Activated T-cell treated with anti-CD3 and anti-CD28 coated beads, Interleukin-2, amount 50 U/mL, for 24 hours (primary cell): ENCODE results near the gene RAD51B.

ENCODE experiments used
- DNase-seq: peaks from one replicate; pipeline ENCODE4 v3.0.0-alpha.2; 2020
- H3K27ac Mint-ChIP-seq: 2 replicates; pipeline ENCODE4 v1.8.0; 2020; ENCODE audit warnings: mild to moderate bottlenecking, mixed read lengths
- H3K27me3 Mint-ChIP-seq: 2 replicates; pipeline ENCODE4 v1.8.0; 2020; ENCODE audit warnings: mixed read lengths
- H3K36me3 Mint-ChIP-seq: 2 replicates; pipeline ENCODE4 v1.8.0; 2020; ENCODE audit warnings: low read depth, mixed read lengths
- H3K4me1 Mint-ChIP-seq: 2 replicates; pipeline ENCODE4 v1.8.0; 2020; ENCODE audit warnings: low read depth, mixed read lengths
- H3K4me3 Mint-ChIP-seq: 2 replicates; pipeline ENCODE4 v1.8.0; 2020; ENCODE audit warnings: mild to moderate bottlenecking, moderate library complexity, mixed read lengths
- H3K9me3 Mint-ChIP-seq: 2 replicates; pipeline ENCODE4 v1.8.0; 2020; ENCODE audit warnings: mixed read lengths

The RAD51B gene

DNA sequence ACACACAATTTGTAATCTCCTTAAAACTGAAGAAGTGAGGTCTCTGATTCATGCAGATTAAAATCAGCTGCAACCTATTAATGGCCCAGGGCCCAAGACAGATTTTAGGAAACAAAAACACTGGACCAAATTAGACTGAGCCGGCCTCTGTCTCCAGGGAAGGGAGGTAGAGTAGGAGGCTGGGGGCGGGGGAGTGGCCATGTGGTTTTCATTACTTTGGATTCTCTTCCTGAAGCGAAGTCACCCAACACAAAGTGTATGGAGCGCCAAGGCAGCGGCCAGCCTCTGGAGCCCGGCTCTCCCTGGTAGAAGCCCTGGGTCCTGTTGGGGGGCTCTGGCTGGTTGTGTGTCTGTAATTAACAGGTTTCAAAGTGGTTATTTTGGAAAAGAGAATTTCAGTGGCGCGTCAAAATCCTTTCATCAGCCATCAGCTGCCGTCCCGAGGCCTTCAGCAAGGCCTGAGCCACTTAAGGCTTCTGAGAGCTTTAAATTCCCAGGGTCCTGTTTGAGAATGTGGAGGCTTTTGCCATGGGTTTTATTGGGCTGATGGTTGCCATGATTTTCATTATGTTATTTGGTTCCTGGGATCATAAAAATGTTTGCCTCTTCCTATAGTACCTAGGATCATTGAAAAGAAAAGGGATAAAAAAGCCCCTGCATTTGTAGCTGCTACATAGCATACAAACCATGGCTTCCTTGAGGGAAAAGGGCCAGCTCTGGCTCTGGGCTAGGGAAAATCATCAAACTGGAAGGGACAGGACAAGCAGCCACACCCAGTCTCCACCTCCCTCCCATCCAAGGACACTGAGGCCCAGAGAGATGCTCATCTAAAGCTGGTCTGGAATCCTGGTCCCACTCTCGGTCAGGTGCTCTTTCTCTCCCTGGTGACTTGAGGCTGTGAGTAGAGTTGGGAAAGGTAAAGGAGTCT is 690.9 kb downstream of the RAD51B start:
- Mint-ChIP-seq H3K27ac (no peak overlapping the region), H3K4me1 (peaks cover 51% of the 10 kb centered on the region), H3K9me3 (no peaks in the 10 kb centered on the region), H3K4me3 (no peak overlapping the region), H3K36me3 (no peaks in the 10 kb centered on the region), H3K27me3 (no peaks in the 10 kb centered on the region)
- no peak for DNase-seq

DNA sequence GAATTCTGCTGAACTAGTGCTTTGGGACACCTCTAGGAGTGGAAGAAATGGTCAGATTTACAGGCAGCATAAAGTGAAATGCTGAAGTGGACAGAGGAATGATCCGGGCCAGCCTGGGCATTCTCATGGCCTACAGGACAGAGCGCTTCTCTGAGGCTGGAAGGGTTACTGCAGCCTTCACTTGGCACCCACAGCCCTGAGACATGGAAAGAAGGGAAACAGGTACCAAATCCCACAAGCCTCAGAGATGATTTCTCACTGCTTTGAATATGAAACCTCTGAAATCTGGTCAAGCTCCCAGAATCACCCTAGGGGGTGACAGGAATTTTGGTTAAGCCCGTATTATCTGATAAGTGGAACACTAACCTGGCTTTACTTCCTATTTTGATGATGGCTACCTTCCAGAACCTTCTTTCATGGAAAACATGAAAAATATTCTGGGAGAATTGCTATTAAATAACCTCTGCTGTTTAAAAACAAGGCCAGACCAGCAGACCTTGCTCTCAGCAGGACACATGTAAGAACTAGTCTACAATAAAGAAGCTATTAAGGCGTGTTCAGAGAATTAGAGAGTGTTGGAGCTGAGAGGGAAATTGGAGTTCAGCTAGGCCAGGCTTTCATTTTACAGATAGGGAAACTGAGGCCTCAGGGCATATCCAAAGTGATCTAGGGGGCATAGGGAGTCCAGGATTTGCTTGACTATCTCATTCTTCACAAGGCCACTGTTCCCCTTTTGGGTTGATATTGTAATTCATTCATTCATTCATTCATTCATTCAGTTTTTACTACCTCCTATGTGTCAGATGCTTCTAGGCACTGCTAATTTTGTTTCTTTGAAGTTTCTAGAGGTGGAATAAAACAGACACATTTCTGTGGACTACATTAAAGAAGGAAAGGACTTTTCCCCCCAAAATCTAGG is 691.8 kb downstream of the RAD51B start:
- no peaks in the 10 kb centered on the region for H3K27me3 Mint-ChIP-seq
- no peaks in the 10 kb centered on the region for H3K9me3 Mint-ChIP-seq
- H3K4me3 Mint-ChIP-seq, result no peak overlapping the region
- H3K4me1 Mint-ChIP-seq, result peaks cover 43% of the 10 kb centered on the region
- DNase-seq, result no peak
- H3K27ac Mint-ChIP-seq, result no peak overlapping the region
- H3K36me3 Mint-ChIP-seq, result no peaks in the 10 kb centered on the region

DNA sequence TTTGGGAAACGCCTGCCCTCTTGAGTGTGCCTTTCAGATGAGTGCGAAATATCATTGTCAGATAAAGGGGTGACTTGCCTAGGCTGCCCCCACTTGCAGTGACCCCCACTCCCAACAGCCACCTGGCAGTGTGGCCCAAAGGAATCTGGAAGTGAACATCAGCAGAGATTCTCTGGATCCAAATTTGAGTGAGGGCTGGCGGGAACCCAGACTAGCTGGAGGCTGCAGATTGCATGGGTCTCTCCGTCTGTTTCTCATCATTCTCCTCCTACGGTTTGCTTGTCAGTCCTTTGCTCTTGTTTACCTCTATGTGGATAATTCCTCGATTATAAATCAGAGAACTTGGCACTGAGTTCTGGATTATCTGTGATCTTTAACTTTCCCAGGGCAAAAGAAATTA is 692.5 kb downstream of the RAD51B start:
- no peak for DNase-seq
- no peak overlapping the region for H3K27ac Mint-ChIP-seq
- H3K4me3 Mint-ChIP-seq, result no peak overlapping the region
- peaks cover 36% of the 10 kb centered on the region for H3K4me1 Mint-ChIP-seq
- no peaks in the 10 kb centered on the region for H3K27me3 Mint-ChIP-seq
- no peaks in the 10 kb centered on the region for H3K9me3 Mint-ChIP-seq
- no peaks in the 10 kb centered on the region for H3K36me3 Mint-ChIP-seq

DNA sequence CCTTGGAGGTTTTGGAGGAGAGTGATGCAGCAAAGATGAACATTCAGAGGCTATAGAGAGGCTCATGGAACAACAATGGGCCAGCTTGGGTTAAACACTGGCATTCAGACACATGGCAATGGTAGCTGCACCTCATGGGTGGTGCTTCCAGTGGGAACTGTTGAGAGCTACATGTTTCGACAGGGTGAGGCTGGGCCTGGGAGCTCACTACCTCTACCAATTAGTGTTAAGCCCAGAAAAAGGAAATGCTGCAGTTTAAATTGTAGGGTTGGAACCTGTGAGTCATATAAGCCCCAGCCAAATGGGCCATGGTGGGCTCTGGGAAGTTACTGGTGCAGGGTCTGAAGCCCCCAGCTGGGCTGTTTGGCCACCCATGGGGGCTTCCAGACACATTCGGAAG is 693.6 kb downstream of the RAD51B start:
- Mint-ChIP-seq H3K4me3 (no peak overlapping the region), H3K36me3 (no peaks in the 10 kb centered on the region), H3K27ac (no peak overlapping the region), H3K27me3 (no peaks in the 10 kb centered on the region), H3K4me1 (peaks cover 32% of the 10 kb centered on the region), H3K9me3 (no peaks in the 10 kb centered on the region)
- no peak for DNase-seq

DNA sequence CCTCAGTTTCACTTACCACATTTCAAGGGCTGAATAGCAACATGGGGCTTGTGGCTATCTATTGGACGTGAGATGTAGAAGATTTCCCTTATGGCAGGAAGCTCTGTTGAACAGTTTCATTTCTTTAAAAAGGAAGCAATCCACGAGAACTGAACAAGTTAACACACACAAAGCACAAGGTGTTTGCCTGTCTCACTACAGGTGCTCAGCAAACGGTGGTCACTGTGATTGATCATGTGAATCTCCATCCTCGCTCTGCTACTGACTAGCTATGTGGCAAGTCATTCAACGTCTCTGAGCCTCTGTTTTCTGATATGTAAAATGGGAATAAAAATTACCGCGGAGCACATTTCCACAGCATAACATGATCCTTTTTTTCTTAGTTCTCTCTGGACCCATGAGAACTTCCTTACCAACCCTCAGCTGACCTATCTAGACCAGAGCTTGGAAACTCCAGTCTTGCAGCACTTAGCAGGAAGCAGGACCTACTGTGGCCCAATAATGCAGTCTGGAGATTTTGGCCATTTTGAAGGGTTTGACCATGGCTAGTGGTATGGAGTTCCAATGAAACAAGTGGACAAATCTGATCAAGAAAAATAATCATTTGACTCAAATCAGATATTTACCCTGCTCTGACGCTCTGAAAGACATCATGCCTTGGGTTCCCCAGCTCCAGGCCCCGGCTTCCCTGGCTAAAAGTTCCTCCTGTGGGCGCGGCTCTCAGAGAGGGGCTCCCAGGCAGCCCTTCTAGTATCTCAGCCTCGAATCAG is 694.4 kb downstream of the RAD51B start:
- Mint-ChIP-seq H3K27me3 (no peaks in the 10 kb centered on the region), H3K9me3 (no peaks in the 10 kb centered on the region), H3K4me1 (peaks cover 27% of the 10 kb centered on the region), H3K27ac (no peak overlapping the region), H3K36me3 (no peaks in the 10 kb centered on the region), H3K4me3 (no peak overlapping the region)
- DNase-seq, result no peak

DNA sequence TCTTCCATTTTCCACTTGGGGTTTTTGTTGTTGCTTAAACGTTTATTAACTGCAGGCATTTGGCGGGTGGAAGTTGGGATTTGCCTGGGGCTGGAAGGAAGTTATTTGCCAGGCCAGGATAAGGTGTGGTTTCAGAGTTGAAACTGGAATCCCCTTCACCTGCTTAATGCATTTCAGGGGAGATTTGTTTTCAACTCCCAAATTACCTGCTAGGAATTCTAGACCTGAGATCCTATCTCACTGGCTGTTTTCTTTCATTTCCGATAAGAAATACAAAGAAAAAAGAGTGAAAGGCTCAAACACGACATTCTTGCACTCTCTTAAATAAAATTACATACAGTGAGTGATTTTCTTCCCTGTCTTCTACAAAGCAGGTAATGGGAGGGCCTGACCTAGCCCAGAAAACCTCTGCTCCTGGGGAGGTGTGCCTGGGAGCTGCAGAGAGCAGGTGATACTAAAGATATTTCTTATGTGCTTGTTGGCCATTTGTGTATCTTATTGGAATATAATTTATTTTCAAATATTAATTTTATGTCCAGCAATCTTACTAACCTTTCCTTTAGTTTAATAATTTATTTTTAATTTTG is 695.1 kb downstream of the RAD51B start:
- Mint-ChIP-seq H3K4me1 (peaks cover 30% of the 10 kb centered on the region), H3K36me3 (no peaks in the 10 kb centered on the region), H3K27ac (no peak overlapping the region), H3K4me3 (no peak overlapping the region), H3K27me3 (no peaks in the 10 kb centered on the region), H3K9me3 (no peaks in the 10 kb centered on the region)
- no peak for DNase-seq

DNA sequence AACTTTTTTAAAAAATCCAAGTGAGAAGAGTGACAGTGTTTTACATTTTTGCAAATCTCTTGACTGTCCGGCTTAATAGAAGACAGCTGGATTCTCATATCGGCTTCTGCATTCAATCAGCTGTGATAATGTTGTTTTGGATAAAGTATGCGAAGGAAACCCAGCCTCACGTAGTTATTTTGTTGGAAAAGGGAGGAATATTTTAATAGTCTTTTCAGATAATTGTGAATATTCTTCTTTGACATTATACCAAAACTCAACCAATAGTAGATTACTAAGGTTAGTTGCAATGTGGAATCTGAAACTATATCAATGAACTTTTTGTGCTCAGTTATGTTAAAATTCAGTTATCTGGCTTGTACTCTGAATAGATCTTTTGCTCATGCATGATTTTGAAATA is 696.8 kb downstream of the RAD51B start:
- Mint-ChIP-seq H3K36me3 (no peaks in the 10 kb centered on the region), H3K9me3 (no peaks in the 10 kb centered on the region), H3K4me3 (no peak overlapping the region), H3K27ac (no peak overlapping the region), H3K27me3 (no peaks in the 10 kb centered on the region), H3K4me1 (peaks cover 34% of the 10 kb centered on the region)
- DNase-seq, result no peak

DNA sequence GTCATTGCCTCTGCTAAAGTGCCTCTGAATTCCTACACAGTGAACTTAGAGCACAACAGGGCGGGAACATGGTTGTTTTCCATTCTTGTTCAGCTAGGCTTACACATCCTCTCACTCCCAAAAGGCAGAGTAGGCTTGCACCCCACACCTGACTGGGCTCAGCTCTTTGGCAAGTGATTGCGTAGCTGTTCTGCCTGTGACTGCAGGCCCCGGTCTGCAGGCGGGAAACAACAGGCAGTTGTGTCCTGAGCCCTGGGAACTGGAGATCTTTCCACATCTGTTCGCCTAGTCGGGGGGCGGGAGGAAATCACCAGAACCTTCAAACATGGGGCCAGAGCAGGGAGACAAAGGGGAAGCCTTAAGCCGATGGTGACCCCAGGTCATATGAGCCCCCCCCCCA is 698.6 kb downstream of the RAD51B start:
- Mint-ChIP-seq H3K4me3 (no peak overlapping the region), H3K4me1 (peaks cover 24% of the 10 kb centered on the region)

DNA sequence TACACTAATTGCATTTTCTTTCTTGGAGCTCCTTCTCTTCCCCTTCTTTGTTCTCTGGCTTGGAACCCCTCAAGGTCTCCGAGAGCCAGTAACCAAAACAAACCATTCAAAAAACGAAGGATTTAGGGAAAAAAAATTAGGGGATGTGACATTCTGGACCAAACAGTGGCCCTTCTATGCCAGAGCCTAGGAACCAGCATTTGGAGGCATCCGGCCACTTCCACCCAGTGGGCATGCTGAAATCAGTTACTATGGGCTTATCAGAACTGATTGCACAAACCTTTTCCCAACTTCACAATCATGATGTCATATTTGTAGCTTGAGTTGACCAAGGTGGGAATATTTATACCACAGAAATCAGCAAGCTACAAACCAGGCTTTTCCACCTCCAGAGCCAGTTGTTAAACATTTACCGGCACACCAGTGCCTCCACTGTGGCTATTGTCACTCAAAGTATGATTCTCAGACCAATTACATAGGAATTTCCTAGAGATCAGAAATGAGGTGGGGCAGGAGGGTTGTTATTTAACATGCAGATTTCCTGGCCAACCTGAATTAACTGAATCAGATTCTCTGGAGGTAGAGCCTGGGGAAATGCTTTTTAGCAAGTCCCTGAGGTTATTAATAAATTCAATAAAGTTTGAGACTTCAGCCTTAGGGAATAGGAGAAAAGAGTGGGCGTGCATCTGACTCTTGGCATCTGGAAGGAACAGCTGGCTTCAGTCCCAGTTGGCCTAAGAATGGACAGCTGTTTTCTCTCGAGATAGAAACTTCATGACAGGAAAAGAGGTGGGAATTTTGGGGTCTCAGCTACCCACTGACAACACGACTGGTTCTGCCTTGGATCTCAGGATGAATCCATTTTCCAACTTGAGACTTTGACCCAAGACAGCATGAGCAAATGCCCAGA is 699.4 kb downstream of the RAD51B start:
- no peak overlapping the region for H3K27ac Mint-ChIP-seq
- H3K36me3 Mint-ChIP-seq, result no peaks in the 10 kb centered on the region
- H3K27me3 Mint-ChIP-seq, result no peaks in the 10 kb centered on the region
- H3K4me3 Mint-ChIP-seq, result no peak overlapping the region
- H3K9me3 Mint-ChIP-seq, result no peaks in the 10 kb centered on the region
- H3K4me1 Mint-ChIP-seq, result peaks cover 19% of the 10 kb centered on the region
- DNase-seq, result no peak

More for the DNA sequence above, 698.6 kb downstream of the RAD51B start:
- Mint-ChIP-seq H3K36me3 (no peaks in the 10 kb centered on the region), H3K27me3 (no peaks in the 10 kb centered on the region), H3K27ac (no peak overlapping the region), H3K9me3 (no peaks in the 10 kb centered on the region)
- DNase-seq, result no peak

DNA sequence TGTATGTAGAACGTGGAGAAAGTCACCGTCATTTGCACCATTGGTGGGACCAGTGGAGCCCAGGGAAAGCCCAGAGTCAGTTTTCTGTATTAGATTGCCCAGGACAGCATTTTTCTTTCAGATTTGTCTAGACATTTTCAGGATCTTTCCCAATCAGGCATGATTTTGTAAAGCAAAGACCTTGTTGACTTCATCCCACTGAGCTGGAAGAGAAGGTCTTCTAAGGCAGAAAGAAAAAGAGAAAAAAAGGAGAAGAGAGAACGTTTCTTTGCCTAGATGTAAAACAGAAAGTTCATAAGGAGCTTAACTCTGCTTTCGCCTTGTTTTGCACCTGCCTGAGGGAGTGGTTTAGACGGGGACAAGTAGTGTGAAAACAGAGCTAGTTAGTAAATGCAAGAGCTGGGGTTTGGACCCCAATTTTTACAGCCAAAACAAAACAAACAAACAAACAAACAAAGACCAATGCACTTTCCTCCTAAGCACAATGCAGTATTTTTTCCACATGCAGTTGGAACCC is 700.1 kb downstream of the RAD51B start:
- H3K27me3 Mint-ChIP-seq, result no peaks in the 10 kb centered on the region
- DNase-seq, result no peak

DNA sequence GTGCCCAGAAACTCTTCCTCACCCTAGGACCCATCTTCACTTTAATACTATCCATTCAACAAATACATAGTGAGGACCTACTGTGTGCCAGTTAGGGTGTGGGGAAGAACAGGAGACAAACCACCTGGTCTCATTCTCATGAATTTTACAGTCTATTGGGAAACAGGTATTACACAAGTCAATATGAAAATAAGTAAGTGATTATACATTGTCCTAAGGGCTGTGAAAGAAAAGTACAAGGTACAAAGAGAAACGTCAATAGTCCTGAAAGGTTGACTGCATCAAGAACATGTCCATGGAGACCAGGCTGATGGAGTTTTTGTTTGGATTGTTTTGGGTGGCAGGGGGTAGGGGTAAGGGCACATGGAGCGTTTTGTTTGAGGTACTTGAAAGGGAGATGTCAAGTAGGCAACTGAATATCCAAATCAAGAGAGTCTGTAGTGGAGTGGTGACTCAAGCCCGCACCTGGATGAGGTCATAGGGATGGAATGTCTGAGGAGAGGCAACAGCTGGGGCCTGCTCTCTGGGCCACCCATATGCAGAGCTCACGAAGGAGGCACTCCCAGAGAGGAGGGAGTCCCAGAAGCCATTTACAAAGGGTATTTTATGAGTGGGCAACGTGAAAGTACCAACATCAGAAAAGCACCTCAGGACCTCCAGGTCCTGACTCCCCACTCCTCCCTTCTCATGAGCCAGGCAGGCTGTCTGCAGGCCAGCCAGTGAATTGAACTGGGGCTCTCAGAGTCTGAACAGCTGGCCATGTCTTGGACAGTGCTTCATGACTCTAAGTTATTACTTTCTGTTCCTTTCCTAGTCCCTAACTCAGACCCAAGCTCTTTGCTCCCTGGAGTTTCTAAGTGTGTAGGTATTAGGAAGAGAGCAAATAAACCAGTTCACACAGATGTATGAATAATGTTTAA is 701.3 kb downstream of the RAD51B start:
- H3K4me1 Mint-ChIP-seq, result peaks cover 18% of the 10 kb centered on the region
- H3K36me3 Mint-ChIP-seq, result no peaks in the 10 kb centered on the region
- no peaks in the 10 kb centered on the region for H3K27me3 Mint-ChIP-seq
- H3K4me3 Mint-ChIP-seq, result no peak overlapping the region
- no peak overlapping the region for H3K27ac Mint-ChIP-seq
- H3K9me3 Mint-ChIP-seq, result no peaks in the 10 kb centered on the region
- no peak for DNase-seq

More for the DNA sequence above, 700.1 kb downstream of the RAD51B start:
- H3K36me3 Mint-ChIP-seq, result no peaks in the 10 kb centered on the region
- H3K4me1 Mint-ChIP-seq, result peaks cover 18% of the 10 kb centered on the region
- no peak overlapping the region for H3K4me3 Mint-ChIP-seq
- H3K9me3 Mint-ChIP-seq, result no peaks in the 10 kb centered on the region
- H3K27ac Mint-ChIP-seq, result no peak overlapping the region

DNA sequence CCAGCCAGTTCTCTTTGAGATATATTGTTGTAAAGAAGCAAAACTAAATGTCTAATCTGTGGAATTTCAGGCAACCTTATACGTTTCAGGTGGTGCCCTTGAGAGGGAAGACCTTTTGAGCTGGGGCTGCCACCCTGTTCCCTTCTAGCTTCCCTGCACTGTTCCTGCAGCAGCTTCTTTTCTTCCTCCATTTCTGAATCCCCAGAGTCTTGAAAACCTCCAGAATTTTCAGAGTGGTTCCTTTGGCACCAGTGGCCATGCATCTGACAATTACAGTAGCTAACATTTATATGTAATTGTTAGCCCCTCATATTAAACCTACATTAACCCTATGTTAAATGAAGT is 702.0 kb downstream of the RAD51B start:
- Mint-ChIP-seq H3K4me1 (peaks cover 18% of the 10 kb centered on the region), H3K27ac (no peak overlapping the region), H3K4me3 (no peak overlapping the region), H3K9me3 (no peaks in the 10 kb centered on the region), H3K27me3 (no peaks in the 10 kb centered on the region), H3K36me3 (no peaks in the 10 kb centered on the region)
- no peak for DNase-seq
